ENCODE data around the gene SNX8. TPM values are rescaled to one million over a fixed set of nuclear protein-coding genes. Genes with fewer than 3 reads are reported as not detected.

SNX8 gene
- total and polyA plus RNA-seq, 2 of the 8 experiments (the other 6 are each of a cell fraction or from before 2014, with no cell fraction given): 46.2 to 70.8 TPM

DNA sequence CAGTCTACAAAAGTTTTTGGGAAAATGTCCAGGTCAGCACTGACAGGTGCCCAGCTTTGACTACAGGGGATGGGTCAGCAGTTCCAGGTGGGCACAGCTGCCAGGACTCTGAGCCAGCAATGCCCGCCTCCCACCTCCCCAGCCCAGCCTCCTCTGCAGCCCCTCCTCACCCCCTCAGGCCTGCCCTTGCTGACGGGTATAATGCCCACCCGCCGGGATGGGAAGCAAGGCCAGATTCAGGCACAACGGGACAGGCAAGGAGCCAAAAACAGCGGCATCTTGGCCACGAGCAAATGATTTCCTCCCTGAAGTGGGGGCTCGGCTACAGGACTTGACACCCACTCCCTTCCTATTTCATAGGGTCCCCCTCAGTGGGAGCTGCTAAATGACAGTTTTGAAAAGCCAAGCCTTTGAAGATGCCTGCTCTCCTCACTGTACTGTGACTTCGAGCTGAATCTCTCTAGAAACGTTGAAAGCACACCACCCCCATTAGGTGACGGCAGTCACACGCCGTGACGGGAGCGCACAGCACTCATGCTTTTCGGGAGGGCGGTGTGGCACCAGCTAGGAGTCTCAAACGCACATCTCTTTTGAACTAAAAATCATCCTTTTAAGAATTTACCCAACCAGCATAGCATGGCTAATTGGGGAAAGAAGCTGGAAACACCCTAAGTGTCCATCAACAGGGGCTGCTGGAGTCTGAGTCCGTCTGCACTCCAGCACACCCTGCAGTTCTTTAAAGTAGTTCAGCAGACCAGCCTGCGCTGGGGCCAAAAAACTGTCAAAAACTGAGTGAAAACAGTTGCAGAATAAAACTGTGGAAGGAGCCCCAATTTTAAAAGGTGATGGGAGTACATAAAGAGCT lies 111.1 kb downstream of the SNX8 start (continued):
- TF ChIP-seq, protein P1, sequence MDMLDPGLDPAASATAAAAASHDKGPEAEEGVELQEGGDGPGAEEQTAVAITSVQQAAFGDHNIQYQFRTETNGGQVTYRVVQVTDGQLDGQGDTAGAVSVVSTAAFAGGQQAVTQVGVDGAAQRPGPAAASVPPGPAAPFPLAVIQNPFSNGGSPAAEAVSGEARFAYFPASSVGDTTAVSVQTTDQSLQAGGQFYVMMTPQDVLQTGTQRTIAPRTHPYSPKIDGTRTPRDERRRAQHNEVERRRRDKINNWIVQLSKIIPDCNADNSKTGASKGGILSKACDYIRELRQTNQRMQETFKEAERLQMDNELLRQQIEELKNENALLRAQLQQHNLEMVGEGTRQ (IDR thresholded peaks at IDR 0.05; ENCODE audit: low read length): no peak
- no peak for TF ChIP-seq EP300 (IDR thresholded peaks at IDR 0.05; ENCODE audit: borderline replicate concordance in 1 of 2, low read depth in 2 of 2, low read length in 2 of 2)
- no peak for TF ChIP-seq EGR1 (IDR thresholded peaks at IDR 0.05; ENCODE audit: borderline replicate concordance, low read depth, low read length)
